Measurements from ENCODE around the gene UNK. TPM values are rescaled to one million over a fixed set of nuclear protein-coding genes. Genes with fewer than 3 reads are reported as not detected.

Gene UNK
- polyA plus RNA-seq, 3 donors = 28.5 to 32.3 (median 32.0) TPM

GRCh38 chr17:75817571-75817970, 33.0 kb downstream of the UNK start:
- no peak for DNase-seq (ENCODE audit: low read depth in 3 of 3, low spot score in 2 of 3)

GRCh38 chr17:75818326-75818885, 33.8 kb downstream of the UNK start:
- DNase-seq (ENCODE audit: low read depth in 3 of 3, low spot score in 2 of 3) = no peak

- DNase-seq (ENCODE audit: low read depth in 3 of 3, low spot score in 2 of 3) = no peak
Measured at GRCh38 chr17:75819116-75819515, 34.5 kb downstream of the UNK start.

- no peak for DNase-seq (ENCODE audit: low read depth in 3 of 3, low spot score in 2 of 3)
Measured at GRCh38 chr17:75819678-75820077, 35.1 kb downstream of the UNK start.

GRCh38 chr17:75820094-75821080, 35.8 kb downstream of the UNK start:
- DNase-seq (ENCODE audit: low read depth in 3 of 3, low spot score in 2 of 3) = no peak

- no peak for DNase-seq (ENCODE audit: low read depth in 3 of 3, low spot score in 2 of 3)
Measured at GRCh38 chr17:75821552-75821951, 36.9 kb downstream of the UNK start.

- DNase-seq (ENCODE audit: low read depth in 3 of 3, low spot score in 2 of 3) = no peak
Measured at GRCh38 chr17:75822119-75822799, 37.7 kb downstream of the UNK start.

GRCh38 chr17:75822800-75823166, 38.2 kb downstream of the UNK start:
- no peak for DNase-seq (ENCODE audit: low read depth in 3 of 3, low spot score in 2 of 3)

GRCh38 chr17:75823257-75824041, 38.8 kb downstream of the UNK start:
- no peak for DNase-seq (ENCODE audit: low read depth in 3 of 3, low spot score in 2 of 3)

GRCh38 chr17:75824050-75824552, 39.5 kb downstream of the UNK start:
- no peak for DNase-seq (ENCODE audit: low read depth in 3 of 3, low spot score in 2 of 3)

GRCh38 chr17:75824666-75825065, 40.1 kb downstream of the UNK start:
- DNase-seq (ENCODE audit: low read depth in 3 of 3, low spot score in 2 of 3) = no peak

- no peak for DNase-seq (ENCODE audit: low read depth in 3 of 3, low spot score in 2 of 3)
Measured at GRCh38 chr17:75825149-75825552, 40.5 kb downstream of the UNK start.

GRCh38 chr17:75825748-75826370, 41.3 kb downstream of the UNK start:
- no peak for DNase-seq (ENCODE audit: low read depth in 3 of 3, low spot score in 2 of 3)

GRCh38 chr17:75826561-75827307, 42.1 kb downstream of the UNK start:
- no peak for DNase-seq (ENCODE audit: low read depth in 3 of 3, low spot score in 2 of 3)

- peak in 1 of 3 donors; percentile 44 for DNase-seq (ENCODE audit: low read depth in 3 of 3, low spot score in 2 of 3)
Measured at GRCh38 chr17:75827308-75828075, 42.9 kb downstream of the UNK start.

- no peak for DNase-seq (ENCODE audit: low read depth in 3 of 3, low spot score in 2 of 3)
Measured at GRCh38 chr17:75828076-75828400, 43.4 kb downstream of the UNK start.

- no peak for DNase-seq (ENCODE audit: low read depth in 3 of 3, low spot score in 2 of 3)
Measured at GRCh38 chr17:75828741-75829140, 44.1 kb downstream of the UNK start.

GRCh38 chr17:75829747-75830146, 45.1 kb downstream of the UNK start:
- no peak for DNase-seq (ENCODE audit: low read depth in 3 of 3, low spot score in 2 of 3)

Data from right renal cortex interstitium (tissue), 3 donors.